HCT116 (cell line): ENCODE results near the gene TBC1D17. TPM values are rescaled to one million over a fixed set of nuclear protein-coding genes. Genes with fewer than 3 reads are reported as not detected.

ENCODE experiments used
- ATAC-seq: fragments of 200-7000 bp; cut with Tn5 transposase; 2 replicates; pipeline ENCODE4 v1.9.1; 2020; ENCODE audit warnings: mild to moderate bottlenecking, moderate library complexity
- BruUV-seq: library from RNA; stranded (reverse); fragments of 400-500 nt; replicated peaks from 2 replicates; lab custom pipeline; 2021; lab: Mats Ljungman, UMichigan
- CTCF ChIA-PET: fragments of 300-600 bp; sonication (Branson Sonifier 250); formaldehyde crosslinking; loops from one replicate; lab custom pipeline; 2021; ENCODE audit warnings: antibody characterized with exemption; lab: Charles Lee
- POLR2A ChIA-PET: fragments of 300-600, 350-600 bp; sonication (Branson Sonifier 250); formaldehyde crosslinking; loops from one replicate; lab custom pipeline; 2021; ENCODE audit warnings: antibody characterized with exemption; lab: Charles Lee
- RAD21 ChIA-PET, 2 experiments: fragments of 300-600 bp; sonication (Branson Sonifier 250); formaldehyde crosslinking; loops; one replicate each; lab custom pipeline; 2023; ENCODE audit warnings: low total read pairs in 2 of 2; ENCODE audit not compliant: uncharacterized antibody in 2 of 2, unreplicated experiment in 2 of 2, low non-redundant PET in 1 of 2; lab: Charles Lee
- DNase-seq: peaks from one replicate; pipeline ENCODE4 v3.0.0-alpha.2; 2010; ENCODE audit warnings: low read depth, low spot score
- H2AFZ ChIP-seq: fragments of 200-600 bp; shearing (Covaris generic), sonication (generic); 2 replicates; pipeline ENCODE4 v1.6.1; 2017; ENCODE audit warnings: low read depth, mixed run types, mixed read lengths, antibody characterized with exemption, low read length; ENCODE audit not compliant: poor library complexity, severe bottlenecking
- H3K27ac ChIP-seq: 2 replicates; pipeline ENCODE4 v1.5.1; 2012; ENCODE audit warnings: low read depth, low read length
- H3K27me3 ChIP-seq: fragments of 200-600 bp; sonication (generic); 2 replicates; pipeline ENCODE4 v1.6.1; 2016; ENCODE audit warnings: mixed run types, low read length, mixed read lengths; ENCODE audit not compliant: insufficient read depth
- H3K36me3 ChIP-seq, 2 experiments: fragments of 200-500 bp in 1 of 2; fragments of 200-600 bp in 1 of 2; sonication (Bioruptor generic) in 1 of 2; sonication (generic) in 1 of 2; 2 replicates each; pipeline versions ENCODE4 v1.5.1 to v1.6.1; 2014 to 2016; ENCODE audit warnings: low read length in 2 of 2, inconsistent platforms in 1 of 2, mixed read lengths in 1 of 2, mixed run types in 1 of 2; ENCODE audit not compliant: insufficient read depth in 2 of 2, control insufficient read depth in 1 of 2
- H3K4me1 ChIP-seq, 2 experiments: fragments of 200-600 bp in 1 of 2; sonication (generic) in 1 of 2; 2 replicates each; pipeline versions ENCODE4 v1.5.1 to v1.6.1; 2012 to 2017; ENCODE audit warnings: low read length in 2 of 2, inconsistent platforms in 1 of 2, mild to moderate bottlenecking in 1 of 2, mixed read lengths in 1 of 2, mixed run types in 1 of 2, moderate library complexity in 1 of 2; ENCODE audit not compliant: insufficient read depth in 2 of 2, control insufficient read depth in 1 of 2
- H3K4me2 ChIP-seq: fragments of 200-600 bp; sonication (generic); 2 replicates; pipeline ENCODE4 v1.6.1; 2017; ENCODE audit warnings: mixed run types, low read length, mixed read lengths
- H3K4me3 ChIP-seq, 2 experiments: fragments of 200-600 bp in 1 of 2; sonication (generic) in 1 of 2; replicated peaks in 1 of 2; 2 replicates each; pipeline ENCODE4 v1.5.1; 2011 to 2016; ENCODE audit warnings: low read length in 2 of 2, control low read depth in 1 of 2, low read depth in 1 of 2, mild to moderate bottlenecking in 1 of 2, mixed read lengths in 1 of 2, mixed run types in 1 of 2
- H3K79me2 ChIP-seq: fragments of 200-600 bp; sonication (generic); 2 replicates; pipeline ENCODE4 v1.6.1; 2017; ENCODE audit warnings: mild to moderate bottlenecking, mixed run types, low read length, moderate library complexity, mixed read lengths; ENCODE audit not compliant: insufficient read depth
- H3K9ac ChIP-seq: fragments of 200-600 bp; sonication (generic); 2 replicates; pipeline ENCODE4 v1.6.1; 2016; ENCODE audit warnings: low read length, mixed read lengths
- H3K9me2 ChIP-seq: fragments of 200-600 bp; sonication (generic), shearing (Covaris generic); 2 replicates; pipeline ENCODE4 v1.6.1; 2017; ENCODE audit warnings: mixed run types, mild to moderate bottlenecking, moderate library complexity; ENCODE audit not compliant: insufficient read depth
- H3K9me3 ChIP-seq, 2 experiments: fragments of 200-500 bp in 1 of 2; fragments of 200-600 bp in 1 of 2; sonication (Bioruptor generic) in 1 of 2; sonication (generic) in 1 of 2; 2 replicates each; pipeline ENCODE4 v1.6.1; 2014 to 2017; ENCODE audit warnings: low read length in 2 of 2, mixed read lengths in 2 of 2, inconsistent platforms in 1 of 2, low read depth in 1 of 2, mild to moderate bottlenecking in 1 of 2, mixed run types in 1 of 2, moderate library complexity in 1 of 2; ENCODE audit not compliant: control insufficient read depth in 1 of 2, insufficient read depth in 1 of 2
- H4K20me1 ChIP-seq: fragments of 200-600 bp; sonication (generic), shearing (Covaris generic); 2 replicates; pipeline ENCODE4 v1.6.1; 2017; ENCODE audit warnings: mixed run types, mild to moderate bottlenecking, moderate library complexity; ENCODE audit not compliant: insufficient read depth
- CBX3 ChIP-seq: IDR thresholded peaks from 2 replicates; pipeline ENCODE4 v1.6.1; 2012; ENCODE audit warnings: low read depth
- ELF1 ChIP-seq: IDR thresholded peaks from 2 replicates; pipeline ENCODE4 v1.6.1; 2012; ENCODE audit warnings: low read depth, borderline replicate concordance
- JUND ChIP-seq: IDR thresholded peaks from 2 replicates; pipeline ENCODE4 v1.6.1; 2012
- POLR2A ChIP-seq: IDR thresholded peaks from 2 replicates; pipeline ENCODE4 v1.7.0; 2011; ENCODE audit warnings: borderline replicate concordance; ENCODE audit not compliant: insufficient read depth, insufficient read length; ENCODE audit errors: extremely low read depth
- RAD21 ChIP-seq: IDR thresholded peaks from 2 replicates; pipeline ENCODE4 v1.6.1; 2012; ENCODE audit warnings: low read depth, mild to moderate bottlenecking
- REST ChIP-seq: IDR thresholded peaks from 2 replicates; pipeline ENCODE4 v1.6.1; 2012; ENCODE audit warnings: low read depth
- SP1 ChIP-seq: IDR thresholded peaks from 2 replicates; pipeline ENCODE4 v1.6.1; 2012; ENCODE audit warnings: low read depth
- TCF7L2 ChIP-seq: IDR thresholded peaks from 2 replicates; pipeline ENCODE4 v1.7.0; 2011; ENCODE audit warnings: borderline replicate concordance, inconsistent platforms; ENCODE audit not compliant: insufficient read depth, insufficient read length; ENCODE audit errors: extremely low read depth
- ZFX ChIP-seq: fragments of 450-650 bp; IDR thresholded peaks from 2 replicates; pipeline ENCODE4 v1.6.1; 2017
- intact Hi-C: fragments of 100-400 bp; cut with micrococcal nuclease; formaldehyde crosslinking; loops from 2 replicates; pipeline ENCODE4 v1.10.0; 2022
- total RNA-seq: library from RNA; stranded (reverse); gene quantifications from one replicate; pipeline ENCODE4 v1.2.1, GENCODE V29; 2021; ENCODE audit not compliant: unreplicated experiment
- TF ChIP-seq, protein P1 (sequence below): IDR thresholded peaks from 2 replicates; pipeline ENCODE4 v1.6.1; 2012

The TBC1D17 gene
- total RNA-seq, 1 experiment from 2014 or later, result 32.9 TPM

- peaks cover 7 to 10% of the 10 kb centered on the region in 2 experiments; a peak in 3 of 4 replicates for H3K4me1 ChIP-seq
- intact Hi-C loops, result no loop called here
- no peak overlapping the region for H3K4me3 ChIP-seq
- no peak for ATAC-seq
- no peaks in the 10 kb centered on the region for H3K9me2 ChIP-seq
- no peaks in the 10 kb centered on the region for H3K9me3 ChIP-seq
- peaks cover 7% of the 10 kb centered on the region; the same call in 1 of the 2 replicates for H4K20me1 ChIP-seq
- no peak overlapping the region for H2AFZ ChIP-seq
- no peaks in the 10 kb centered on the region for H3K27me3 ChIP-seq
- TF ChIP-seq POLR2A, result no peak
- no peak for TF ChIP-seq ZFX
- TF ChIP-seq, protein P1, sequence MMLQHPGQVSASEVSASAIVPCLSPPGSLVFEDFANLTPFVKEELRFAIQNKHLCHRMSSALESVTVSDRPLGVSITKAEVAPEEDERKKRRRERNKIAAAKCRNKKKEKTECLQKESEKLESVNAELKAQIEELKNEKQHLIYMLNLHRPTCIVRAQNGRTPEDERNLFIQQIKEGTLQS, result no peak
- no peak for TF ChIP-seq CBX3
- no peak for TF ChIP-seq REST
- TF ChIP-seq SP1, result no peak
- TF ChIP-seq TCF7L2, result no peak
- TF ChIP-seq RAD21, result no peak
- no peak for TF ChIP-seq ELF1
- TF ChIP-seq JUND, result no peak
- TF ChIP-seq, all 23 proteins: peak for 0
- no TSS peak for BruUV-seq
- H3K36me3 ChIP-seq, result peaks cover 27 to 45% of the 10 kb centered on the region in 2 experiments
- no peak for DNase-seq
- ChIA-PET CTCF (no interaction called here), POLR2A (no interaction called here), RAD21 (no interaction called here)
- H3K79me2 ChIP-seq, result peaks cover 98% of the 10 kb centered on the region
- H3K27ac ChIP-seq, result no peak overlapping the region
- H3K4me2 ChIP-seq, result no peak overlapping the region
- H3K9ac ChIP-seq, result no peak overlapping the region
Observed at GRCh38 chr19:49923055-49924003, 45.8 kb downstream of the TBC1D17 start.
